Prostate gland (tissue), 2 donors: ENCODE measurements around the gene NBEAL1.

Experiments
- POLR2AphosphoS5 ChIP-seq: sonication (generic); formaldehyde crosslinking; IDR thresholded peaks from one replicate; pipeline ENCODE4 v1.6.1; 2017; ENCODE audit warnings: antibody characterized with exemption
- TF ChIP-seq, protein P1 (sequence below), 4 experiments: fragments of 200-600 bp in 2 of 4; fragments of 450-650 bp in 2 of 4; sonication (generic) in 2 of 4; IDR thresholded peaks; 1 replicate in 3 of 4; 2 replicates in 1 of 4; pipeline ENCODE4 v1.5.1; 2016 to 2019; ENCODE audit warnings: antibody characterized with exemption in 4 of 4, mild to moderate bottlenecking in 2 of 4, moderate library complexity in 2 of 4

DNA sequence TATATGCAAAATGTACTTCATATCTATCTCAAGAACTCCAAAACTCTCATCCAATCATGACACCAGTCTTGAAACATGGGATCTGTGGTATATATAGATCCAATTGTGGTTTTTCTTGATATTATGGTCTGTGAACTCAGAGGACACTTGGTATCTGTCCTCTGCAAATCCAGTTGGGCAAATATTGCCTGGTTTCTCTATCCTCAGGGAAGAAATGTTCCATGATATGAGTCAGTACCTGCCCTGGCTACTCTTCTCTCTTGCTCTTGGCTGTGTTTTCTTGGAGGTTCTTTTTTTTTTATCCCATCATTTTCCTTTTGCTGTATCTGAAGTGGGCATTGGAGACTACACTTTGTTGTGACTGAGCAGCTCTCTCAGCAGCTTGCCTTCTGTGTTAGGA, 10.9 kb downstream of the NBEAL1 start:
- TF ChIP-seq, protein P1, sequence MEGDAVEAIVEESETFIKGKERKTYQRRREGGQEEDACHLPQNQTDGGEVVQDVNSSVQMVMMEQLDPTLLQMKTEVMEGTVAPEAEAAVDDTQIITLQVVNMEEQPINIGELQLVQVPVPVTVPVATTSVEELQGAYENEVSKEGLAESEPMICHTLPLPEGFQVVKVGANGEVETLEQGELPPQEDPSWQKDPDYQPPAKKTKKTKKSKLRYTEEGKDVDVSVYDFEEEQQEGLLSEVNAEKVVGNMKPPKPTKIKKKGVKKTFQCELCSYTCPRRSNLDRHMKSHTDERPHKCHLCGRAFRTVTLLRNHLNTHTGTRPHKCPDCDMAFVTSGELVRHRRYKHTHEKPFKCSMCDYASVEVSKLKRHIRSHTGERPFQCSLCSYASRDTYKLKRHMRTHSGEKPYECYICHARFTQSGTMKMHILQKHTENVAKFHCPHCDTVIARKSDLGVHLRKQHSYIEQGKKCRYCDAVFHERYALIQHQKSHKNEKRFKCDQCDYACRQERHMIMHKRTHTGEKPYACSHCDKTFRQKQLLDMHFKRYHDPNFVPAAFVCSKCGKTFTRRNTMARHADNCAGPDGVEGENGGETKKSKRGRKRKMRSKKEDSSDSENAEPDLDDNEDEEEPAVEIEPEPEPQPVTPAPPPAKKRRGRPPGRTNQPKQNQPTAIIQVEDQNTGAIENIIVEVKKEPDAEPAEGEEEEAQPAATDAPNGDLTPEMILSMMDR (IDR thresholded peaks at IDR 0.05) = no peak
- no peak for TF ChIP-seq POLR2AphosphoS5
